Measurements from ENCODE around the gene ORC1. TPM values are rescaled to one million over a fixed set of nuclear protein-coding genes. Genes with fewer than 3 reads are reported as not detected.

Gene ORC1
- total and polyA plus RNA-seq, 12 donors, result 0.56 to 3.7 (median 0.88) TPM; not detected in 2

GRCh38 chr1:52436817-52437216 is 32.6 kb upstream of the ORC1 start:
- WGBS, 4 donors, result 90 to 94% (median 92%) methylated on average over 7 of the region's 7 CpGs
- H3K36me3 ChIP-seq (replicated peaks in 1 of 2), result peaks cover 0 to 27% of the 10 kb centered on the region in 2 donors

GRCh38 chr1:52435650-52436049 is 31.4 kb upstream of the ORC1 start:
- no peak for DNase-seq
- Histone ChIP-seq H3K27ac (no peak overlapping the region), H3K9me3 (replicated peaks in 1 of 3) (no peaks in the 10 kb centered on the region), H3K4me1 (replicated peaks in 1 of 2) (no peaks in the 10 kb centered on the region), H3K27me3 (no peaks in the 10 kb centered on the region), H3K36me3 (replicated peaks in 1 of 2) (peaks cover 0 to 34% of the 10 kb centered on the region in 2 donors), H3K4me3 (no peak overlapping the region)
- WGBS, 4 donors, result 95 to 100% (median 98%) methylated on average over 1 of the region's 1 CpG
- TF ChIP-seq CTCF (IDR thresholded peaks at IDR 0.05), result no peak
- no peak for TF ChIP-seq POLR2A (IDR thresholded peaks at IDR 0.05)
- intact Hi-C loops (cut with DNase I), result loop anchor here in 1 of 2 donors (10.0 kb wide), 1 partner anchor 249 kb away; no protein-coding TSS in a partner anchor

More at GRCh38 chr1:52436817-52437216, 32.6 kb upstream of the ORC1 start:
- intact Hi-C loops (cut with DNase I), result loop anchor here in 1 of 2 donors (10.0 kb wide), 1 partner anchor 248 kb away; no protein-coding TSS in a partner anchor
- Histone ChIP-seq H3K4me3 (no peak overlapping the region), H3K4me1 (replicated peaks in 1 of 2) (no peaks in the 10 kb centered on the region), H3K9me3 (replicated peaks in 1 of 3) (no peaks in the 10 kb centered on the region), H3K27ac (no peak overlapping the region), H3K27me3 (no peaks in the 10 kb centered on the region)
- DNase-seq, result no peak
- TF ChIP-seq POLR2A (IDR thresholded peaks at IDR 0.05) (no peak), CTCF (IDR thresholded peaks at IDR 0.05) (no peak)

GRCh38 chr1:52435211-52435610 is 31.0 kb upstream of the ORC1 start:
- Histone ChIP-seq H3K4me1 (replicated peaks in 1 of 2) (no peaks in the 10 kb centered on the region), H3K36me3 (replicated peaks in 1 of 2) (peaks cover 0 to 38% of the 10 kb centered on the region in 2 donors), H3K4me3 (no peak overlapping the region), H3K27ac (no peak overlapping the region), H3K9me3 (replicated peaks in 1 of 3) (no peaks in the 10 kb centered on the region), H3K27me3 (no peaks in the 10 kb centered on the region)
- intact Hi-C loops (cut with DNase I), result loop anchor here in 1 of 2 donors (10.0 kb wide), 1 partner anchor 250 kb away; no protein-coding TSS in a partner anchor
- 95 to 100% (median 99%) methylated on average over 1 of the region's 1 CpG for WGBS, 4 donors
- no peak for DNase-seq
- TF ChIP-seq CTCF (IDR thresholded peaks at IDR 0.05) (no peak), POLR2A (IDR thresholded peaks at IDR 0.05) (no peak)

DNA sequence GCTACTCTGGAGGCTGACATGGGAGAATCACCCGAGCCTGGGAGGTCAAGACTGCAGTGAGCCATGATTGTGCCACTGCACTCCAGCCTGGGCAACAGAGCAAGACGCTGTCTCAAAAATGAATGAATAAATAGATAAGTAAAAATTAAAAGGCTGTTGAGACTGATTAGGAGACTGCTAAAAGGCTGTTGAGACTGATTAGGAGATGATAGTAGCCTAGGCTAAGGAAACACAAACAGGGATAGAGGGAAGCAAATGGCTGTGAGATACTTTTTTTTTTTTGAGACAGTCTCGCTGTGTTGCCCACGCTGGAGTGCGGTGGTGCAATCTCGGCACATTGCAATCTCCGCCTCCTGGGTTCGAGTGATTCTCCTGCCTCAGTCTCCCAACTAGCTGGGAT is 28.6 kb upstream of the ORC1 start:
- H3K36me3 ChIP-seq (replicated peaks in 1 of 2), result peaks cover 0 to 43% of the 10 kb centered on the region in 2 donors

More for the DNA sequence above, 28.6 kb upstream of the ORC1 start:
- DNase-seq, result no peak
- WGBS, 4 donors, result 95 to 97% (median 96%) methylated on average over 8 of the region's 8 CpGs
- intact Hi-C loops (cut with DNase I), result loop anchor here in 1 of 2 donors (10.0 kb wide), 1 partner anchor 252 kb away; no protein-coding TSS in a partner anchor
- Histone ChIP-seq H3K9me3 (replicated peaks in 1 of 3) (no peaks in the 10 kb centered on the region), H3K4me3 (no peak overlapping the region), H3K4me1 (replicated peaks in 1 of 2) (no peaks in the 10 kb centered on the region), H3K27me3 (no peaks in the 10 kb centered on the region), H3K27ac (no peak overlapping the region)
- TF ChIP-seq CTCF (IDR thresholded peaks at IDR 0.05) (no peak), POLR2A (IDR thresholded peaks at IDR 0.05) (no peak)
